NCI-H2029 treated with DMSO at 0.1 percent for 48 hours (cell line): Measurements from ENCODE around the gene SSX5.
"Not testable (repeated sequence)": the region's sequence is repeated elsewhere in the genome, so short reads cannot be mapped to it uniquely, and the experiment has no call there.

Source experiments
- DNase-seq: peaks from one replicate; lab custom pipeline; 2025; lab: John Stamatoyannopoulos, UW

The SSX5 gene

GRCh38 chrX:48196745-48197201, at the start of gene SSX5:
SSX5 (minus strand) TSS chrX:48196795; CDS start chrX:48195358, 1,437 bp downstream.
- no peak for DNase-seq

DNA sequence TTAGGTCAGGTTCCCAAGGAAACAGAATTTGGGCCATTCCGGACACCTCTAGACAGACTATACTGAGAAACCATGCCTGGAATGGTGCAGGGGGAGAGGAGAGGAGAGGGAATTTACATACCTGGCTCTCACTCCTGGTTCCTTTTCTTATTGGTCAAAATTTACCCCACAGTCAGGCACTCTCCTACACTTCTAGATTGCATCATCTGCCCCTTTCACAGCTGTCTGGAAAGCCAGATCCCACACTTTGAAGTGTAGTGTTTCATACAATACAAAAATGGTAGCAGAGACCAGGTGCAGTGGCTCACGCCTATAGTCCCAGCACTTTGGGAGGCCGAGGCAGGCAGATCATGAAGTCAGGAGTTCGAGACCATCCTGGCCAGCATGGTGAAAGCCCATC, 27.6 kb upstream of the SSX5 start:
- not testable (repeated sequence) for DNase-seq

DNA sequence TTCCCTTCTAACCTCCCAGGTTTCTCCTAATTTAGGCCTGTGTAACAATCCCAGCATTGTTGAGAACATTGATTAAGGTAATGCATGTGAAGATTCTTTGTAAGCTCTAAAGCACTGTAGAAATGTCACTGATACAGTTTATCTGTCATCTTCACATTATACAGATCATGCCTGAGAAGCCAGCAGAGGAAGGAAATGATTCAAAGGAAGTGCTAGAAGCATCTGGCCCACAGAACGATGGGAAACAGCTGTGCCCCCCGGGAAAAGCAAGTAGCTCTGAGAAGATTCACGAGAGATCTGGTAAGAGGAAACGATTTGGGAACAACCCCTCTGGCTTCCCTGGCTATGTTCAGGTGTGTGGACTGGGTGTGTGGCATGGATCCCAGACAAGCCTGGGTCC, 17.7 kb upstream of the SSX5 start:
- DNase-seq, result not testable (repeated sequence)

- DNase-seq, result not testable (repeated sequence)
Measured at GRCh38 chrX:48190024-48190423, 6.6 kb downstream of the SSX5 start.

- not testable (repeated sequence) for DNase-seq
Measured at GRCh38 chrX:48181882-48182281, 14.7 kb downstream of the SSX5 start.

DNA sequence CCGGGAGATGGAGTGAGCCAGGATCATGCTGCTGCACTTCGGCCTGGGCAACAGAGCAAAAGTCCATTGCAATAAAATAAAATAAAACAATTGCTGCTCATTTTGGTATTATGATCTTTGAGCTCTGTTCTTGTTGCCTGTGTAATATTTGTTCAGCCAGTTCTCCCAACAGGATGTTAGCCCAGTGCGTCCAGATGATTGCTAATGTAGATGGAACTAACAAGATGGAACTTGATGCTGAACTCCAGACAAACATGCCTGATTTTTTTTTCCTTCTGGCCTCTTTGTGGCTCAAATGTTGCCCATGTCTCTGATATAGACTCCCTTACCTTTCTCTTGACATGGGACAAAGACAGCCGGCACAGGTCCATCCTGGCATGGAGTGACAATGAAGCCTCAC, 15.8 kb downstream of the SSX5 start:
- no peak for DNase-seq

DNA sequence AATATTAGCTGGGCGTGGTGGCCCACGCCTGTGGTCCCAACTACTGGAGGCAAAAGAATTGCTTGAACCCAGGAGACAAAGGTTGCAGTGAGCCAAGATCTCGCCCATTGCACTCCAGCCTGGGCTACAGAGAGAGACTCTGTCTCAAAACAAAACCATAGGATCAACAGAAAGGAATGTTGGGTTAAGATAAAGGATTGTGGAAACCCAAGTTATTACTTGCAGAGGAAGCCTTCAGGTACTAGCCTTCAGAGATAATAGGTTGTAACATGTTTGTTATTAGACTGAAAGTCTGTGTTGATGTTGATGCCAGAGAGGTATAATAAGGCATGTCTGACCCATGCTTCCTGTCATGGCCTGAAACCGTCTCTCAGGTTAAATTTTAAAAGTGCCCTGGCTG, 16.9 kb downstream of the SSX5 start:
- no peak for DNase-seq

DNA sequence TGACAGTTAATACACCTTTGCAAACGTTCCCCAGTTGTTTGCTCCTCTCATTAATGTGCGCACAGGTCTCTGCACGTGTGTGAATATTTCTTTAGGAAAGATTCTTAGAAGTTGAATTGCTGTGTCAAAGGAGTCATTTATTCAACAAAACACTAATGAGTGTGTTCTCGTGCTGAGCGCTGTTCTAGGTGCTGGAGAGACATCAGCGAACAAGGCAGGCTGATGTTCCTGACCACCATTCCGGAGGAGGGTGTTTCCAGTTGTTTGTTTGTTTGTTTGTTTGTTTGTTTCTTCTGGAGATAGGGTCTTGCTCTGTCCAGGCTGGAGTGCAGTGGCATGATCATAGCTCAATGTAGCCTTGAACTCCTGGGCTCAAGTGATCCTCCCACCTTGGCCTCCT, 30.3 kb downstream of the SSX5 start:
- DNase-seq, result not testable (repeated sequence)

DNA sequence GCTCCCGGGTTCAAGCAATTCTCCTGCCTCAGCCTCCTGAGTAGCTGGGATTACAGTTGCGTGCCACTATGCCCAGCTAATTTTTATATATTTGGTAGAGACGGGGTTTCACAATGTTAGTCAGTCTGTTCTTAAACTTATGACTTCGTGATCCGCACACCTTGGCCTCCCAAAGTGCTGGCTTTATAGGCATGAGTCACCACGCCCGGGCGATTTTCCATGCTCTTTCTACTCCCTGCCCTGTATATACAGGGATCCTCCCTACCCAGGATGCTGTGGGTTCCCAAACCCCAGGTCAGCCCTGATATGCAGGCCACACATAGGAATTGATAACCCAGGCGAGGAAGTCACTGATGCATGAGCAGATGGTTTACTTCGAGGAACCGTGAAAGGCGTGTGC, 31.4 kb downstream of the SSX5 start:
- DNase-seq, result no peak

- no peak for DNase-seq
Measured at GRCh38 chrX:48156014-48156413, 40.6 kb downstream of the SSX5 start.

GRCh38 chrX:48154796-48155195, 41.8 kb downstream of the SSX5 start:
- DNase-seq, result no peak

DNA sequence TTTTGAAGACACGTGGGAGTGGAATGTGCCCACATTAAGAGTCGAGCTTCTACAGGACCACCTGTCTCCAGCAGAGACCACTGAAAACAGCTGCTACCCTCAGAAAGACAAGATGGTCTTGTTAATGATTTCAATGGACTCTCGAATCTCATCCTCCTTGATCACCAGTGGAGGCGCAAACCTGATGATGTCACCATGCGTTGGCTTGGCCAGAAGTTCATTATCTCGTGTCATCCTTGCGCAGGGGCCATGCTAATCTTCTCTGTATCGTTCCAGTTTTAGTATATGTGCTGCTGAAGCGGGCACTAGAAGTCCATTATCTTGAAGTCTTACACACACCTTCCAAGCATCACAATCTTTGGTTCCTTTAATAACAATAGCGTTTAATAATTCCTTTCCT, 42.8 kb downstream of the SSX5 start:
- DNase-seq, result no peak

DNA sequence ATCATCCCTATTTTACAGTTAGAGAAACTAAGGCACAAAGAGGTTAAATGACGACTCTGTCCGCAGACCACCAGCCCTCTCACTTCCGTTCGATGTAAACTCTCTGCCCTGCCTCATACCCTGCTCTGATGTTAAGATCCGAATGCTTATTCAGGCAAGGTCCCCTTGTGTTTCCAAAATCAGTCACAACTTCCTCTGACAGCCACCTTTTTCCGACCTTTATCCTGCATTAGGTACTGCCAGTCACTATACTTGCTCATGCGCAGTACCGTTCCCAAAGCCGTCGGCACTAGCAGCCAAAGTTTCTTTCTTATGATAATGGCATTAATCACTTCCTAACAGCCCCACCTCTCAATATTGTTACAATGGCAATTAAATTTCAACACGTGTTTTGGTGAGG, 53.9 kb downstream of the SSX5 start:
- not testable (repeated sequence) for DNase-seq

- not testable (repeated sequence) for DNase-seq
Measured at GRCh38 chrX:48141810-48142508, 54.6 kb downstream of the SSX5 start.

DNA sequence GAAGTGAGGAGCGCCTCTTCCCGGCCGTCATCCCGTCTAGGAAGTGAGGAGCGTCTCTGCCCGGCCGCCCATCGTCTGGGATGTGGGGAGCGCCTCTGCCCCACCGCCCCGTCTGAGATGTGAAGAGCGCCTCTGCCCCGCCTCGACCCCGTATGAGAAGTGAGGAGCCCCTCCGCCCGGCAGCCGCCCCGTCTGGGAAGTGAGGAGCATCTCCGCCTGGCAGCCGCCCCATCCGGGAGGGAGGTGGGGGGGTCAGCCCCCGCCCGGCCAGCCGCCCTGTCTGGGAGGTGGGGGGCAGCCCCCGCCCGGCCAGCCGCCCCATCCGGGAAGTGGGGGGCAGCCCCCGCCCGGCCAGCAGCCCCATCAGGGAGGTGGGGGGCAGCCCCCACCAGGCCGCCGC, 57.5 kb downstream of the SSX5 start:
- DNase-seq, result not testable (repeated sequence)
